Keratinocyte (primary cell): ENCODE data around the gene NT5C3A. TPM values are rescaled to one million over a fixed set of nuclear protein-coding genes. Genes with fewer than 3 reads are reported as not detected.
A peak's percentile ranks its signal among the peaks of the same experiment; 100 is the strongest.
"Not testable (repeated sequence)": the region's sequence is repeated elsewhere in the genome, so short reads cannot be mapped to it uniquely, and the experiment has no call there.

ENCODE experiments used
- DNase-seq: peaks from one replicate; pipeline ENCODE4 v3.0.0-alpha.2; 2011; ENCODE audit warnings: low read depth, missing footprints, low spot score
- FAIRE-seq: peaks from 2 replicates; lab custom pipeline; 2011; peaks lifted over from hg19 to GRCh38; lab: Jason Lieb, UNC
- H2AFZ ChIP-seq: 2 replicates; pipeline ENCODE4 v1.6.0; 2012; ENCODE audit warnings: low read length, control low read depth, inconsistent platforms; ENCODE audit not compliant: control insufficient read depth
- H3K27ac ChIP-seq: 2 replicates; pipeline ENCODE4 v1.5.1; 2011; ENCODE audit warnings: low read length; ENCODE audit not compliant: control insufficient read depth, insufficient read depth
- H3K27me3 ChIP-seq: 3 replicates; pipeline ENCODE4 v1.6.0; 2011; ENCODE audit warnings: low read length; ENCODE audit not compliant: control insufficient read depth, insufficient read depth; ENCODE audit errors: extremely low read depth
- H3K36me3 ChIP-seq, 2 experiments: 2 replicates in 1 of 2; 3 replicates in 1 of 2; pipeline ENCODE4 v1.5.1; 2011; ENCODE audit warnings: low read length in 2 of 2, mild to moderate bottlenecking in 1 of 2; ENCODE audit not compliant: control insufficient read depth in 2 of 2, insufficient read depth in 2 of 2; ENCODE audit errors: extremely low read depth in 1 of 2
- H3K4me1 ChIP-seq: 3 replicates; pipeline ENCODE4 v1.5.1; 2011; ENCODE audit warnings: low read length; ENCODE audit not compliant: control insufficient read depth, insufficient read depth; ENCODE audit errors: extremely low read depth
- H3K4me2 ChIP-seq: 3 replicates; pipeline ENCODE4 v1.6.0; 2011; ENCODE audit warnings: low read depth, low read length; ENCODE audit not compliant: control insufficient read depth, insufficient read depth; ENCODE audit errors: extremely low read depth
- H3K4me3 ChIP-seq, 3 experiments: fragments of 200-600 bp in 1 of 3; sonication (generic) in 1 of 3; 2 replicates in 2 of 3; 3 replicates in 1 of 3; pipeline ENCODE4 v1.5.1; 2011 to 2016; ENCODE audit warnings: low read length in 3 of 3, mild to moderate bottlenecking in 3 of 3, control low read depth in 2 of 3, inconsistent platforms in 1 of 3, low read depth in 1 of 3, mixed read lengths in 1 of 3, mixed run types in 1 of 3, moderate library complexity in 1 of 3; ENCODE audit not compliant: control insufficient read depth in 2 of 3, insufficient read depth in 2 of 3; ENCODE audit errors: extremely low read depth in 1 of 3
- H3K79me2 ChIP-seq: 2 replicates; pipeline ENCODE4 v1.6.0; 2012; ENCODE audit warnings: low read length; ENCODE audit not compliant: control insufficient read depth, insufficient read depth
- H3K9ac ChIP-seq: 3 replicates; pipeline ENCODE4 v1.6.0; 2011; ENCODE audit warnings: low read length; ENCODE audit not compliant: control insufficient read depth, insufficient read depth; ENCODE audit errors: extremely low read depth
- H3K9me1 ChIP-seq: 3 replicates; pipeline ENCODE4 v1.6.0; 2011; ENCODE audit warnings: low read length; ENCODE audit not compliant: control insufficient read depth, insufficient read depth; ENCODE audit errors: extremely low read depth
- H3K9me3 ChIP-seq: 2 replicates; pipeline ENCODE4 v1.5.1; 2012; ENCODE audit warnings: low read depth, low read length; ENCODE audit not compliant: control insufficient read depth
- H4K20me1 ChIP-seq: 3 replicates; pipeline ENCODE4 v1.6.0; 2011; ENCODE audit warnings: low read length; ENCODE audit not compliant: control insufficient read depth, insufficient read depth; ENCODE audit errors: extremely low read depth
- CTCF ChIP-seq, 3 experiments: IDR thresholded peaks in 1 of 3; conservative IDR thresholded peaks in 1 of 3; optimal IDR thresholded peaks in 1 of 3; 2 replicates in 2 of 3; 3 replicates in 1 of 3; pipeline versions ENCODE3 to v1.5.1; 2011; ENCODE audit warnings: low read length in 3 of 3, mild to moderate bottlenecking in 3 of 3, moderate library complexity in 2 of 3, control low read depth in 1 of 3, inconsistent platforms in 1 of 3; ENCODE audit not compliant: insufficient read depth in 2 of 3; ENCODE audit errors: extremely low read depth in 1 of 3
- dilution Hi-C: fragments of 300-500 bp; cut with MboI; formaldehyde crosslinking; loops from one replicate; pipeline ENCODE4 v1.7.0; 2020; ENCODE audit warnings: low sequenced_read_pairs; ENCODE audit not compliant: extremely low pct_ligation_motif_present
- polyA plus RNA-seq, 5 experiments: library from polyadenylated mRNA; depleted of rRNA in 3 of 5; stranded (reverse) in 3 of 5; stranded (forward) in 1 of 5; unstranded in 1 of 5; fragments of >200 nt; gene quantifications; 1 replicate in 1 of 5; 2 replicates in 3 of 5; 3 replicates in 1 of 5; pipeline versions ENCODE4 v1.2.1 to v1.2.3, GENCODE V29; 2011 to 2012; ENCODE audit warnings: missing spikeins in 2 of 5, low read depth in 1 of 5, low replicate concordance in 1 of 5
- small RNA-seq, 3 experiments: library from RNA; depleted of rRNA; stranded (forward); fragments of <200 nt; gene quantifications; one replicate each; pipeline ENCODE3, GENCODE V24; 2012; ENCODE audit warnings: low read depth in 3 of 3, low replicate concordance in 1 of 3; ENCODE audit not compliant: insufficient read length in 3 of 3

The NT5C3A gene
- polyA plus RNA-seq, 1 donor (not counting 4 experiments of a cell fraction or from before 2014, with no cell fraction given) = 30.5 TPM

GRCh38 chr7:32964461-32965159 is 98.0 kb downstream of the NT5C3A start:
- TF ChIP-seq CTCF (optimal IDR thresholded peaks at IDR 0.05 in 1 of 3, IDR thresholded peaks at IDR 0.05 in 1 of 3, conservative IDR thresholded peaks at IDR 0.05 in 1 of 3; ENCODE audit: extremely low read depth in 1 of 3, insufficient read depth in 2 of 3, low read length in 3 of 3) = peak in 2 of 3 experiments; percentile 21 to 27
- H4K20me1 ChIP-seq, H3K9ac ChIP-seq, DNase-seq, H3K9me1 ChIP-seq, dilution Hi-C loops, H3K9me3 ChIP-seq, H3K4me3 ChIP-seq, H3K4me1 ChIP-seq, H2AFZ ChIP-seq, H3K27ac ChIP-seq, H3K27me3 ChIP-seq, H3K36me3 ChIP-seq: not testable (repeated sequence)
- peak; percentile 78 for FAIRE-seq
- Histone ChIP-seq H3K79me2 (peaks cover 10% of the 10 kb centered on the region), H3K4me2 (peak overlapping the region; percentile 22)

Small RNA genes lying within 50 kb of the gene (small RNA-seq; reads per million reads assigned to genes)
- gene RN7SL505P (0 reads per million in 3 experiments), gene RNU6-388P (0 reads per million in 3 experiments), gene RPS29P14 (0 reads per million in 3 experiments)

Other genes with a start within 250 kb of the NT5C3A start
- gene KBTBD2, start 171.0 kb downstream of the NT5C3A start, polyA plus RNA-seq = 17.8 to 28.2 TPM (median 21.4 TPM) in 3 replicates
- gene FKBP9, start 105.3 kb downstream of the NT5C3A start, polyA plus RNA-seq = 72.6 to 173 TPM (median 92.2 TPM) in 3 replicates
- gene RP9, start 46.6 kb upstream of the NT5C3A start, polyA plus RNA-seq = 11.1 to 20.6 TPM (median 17.4 TPM) in 3 replicates
- gene BBS9, start 66.8 kb upstream of the NT5C3A start, polyA plus RNA-seq = 6.9 to 7.9 TPM (median 7.6 TPM) in 3 replicates